HG02885 (cell line): ENCODE results near the gene BCR.

ENCODE experiments used
- ATAC-seq: cut with Tn5 transposase; IDR thresholded peaks from one replicate; pipeline ENCODE4 v1.9.1; 2021; ENCODE audit warnings: mild to moderate bottlenecking; ENCODE audit not compliant: unreplicated experiment, poor library complexity

Gene BCR

GRCh38 chr22:23225337-23225723 lies 45.0 kb downstream of the BCR start:
- ATAC-seq = no peak

- no peak for ATAC-seq
Measured at GRCh38 chr22:23225724-23226496, 45.6 kb downstream of the BCR start.

GRCh38 chr22:23226497-23226850 lies 46.2 kb downstream of the BCR start:
- ATAC-seq = no peak

GRCh38 chr22:23227380-23227779 lies 47.1 kb downstream of the BCR start:
- ATAC-seq = no peak

- no peak for ATAC-seq
Measured at GRCh38 chr22:23228503-23228902, 48.2 kb downstream of the BCR start.

- ATAC-seq = no peak
Measured at GRCh38 chr22:23229646-23230045, 49.3 kb downstream of the BCR start.

GRCh38 chr22:23230348-23231068 lies 50.2 kb downstream of the BCR start:
- ATAC-seq = no peak

GRCh38 chr22:23231471-23232093 lies 51.3 kb downstream of the BCR start:
- no peak for ATAC-seq

- ATAC-seq = no peak
Measured at GRCh38 chr22:23232094-23232905, 52.0 kb downstream of the BCR start.

GRCh38 chr22:23233084-23233531 lies 52.8 kb downstream of the BCR start:
- no peak for ATAC-seq

GRCh38 chr22:23233752-23234408 lies 53.6 kb downstream of the BCR start:
- no peak for ATAC-seq

GRCh38 chr22:23234409-23235161 lies 54.3 kb downstream of the BCR start:
- no peak for ATAC-seq

GRCh38 chr22:23235425-23235824 lies 55.1 kb downstream of the BCR start:
- no peak for ATAC-seq

- ATAC-seq = no peak
Measured at GRCh38 chr22:23236026-23236425, 55.7 kb downstream of the BCR start.

GRCh38 chr22:23236440-23237184 lies 56.3 kb downstream of the BCR start:
- ATAC-seq = no peak

GRCh38 chr22:23237201-23237798 lies 57.0 kb downstream of the BCR start:
- ATAC-seq = no peak

- no peak for ATAC-seq
Measured at GRCh38 chr22:23237841-23238240, 57.5 kb downstream of the BCR start.

GRCh38 chr22:23238707-23239106 lies 58.4 kb downstream of the BCR start:
- ATAC-seq = no peak
